H1 (cell line): ENCODE data around the gene GLRB. TPM values are rescaled to one million over a fixed set of nuclear protein-coding genes. Genes with fewer than 3 reads are reported as not detected.

Source experiments
- CTCF ChIA-PET: fragments of 300-600 bp; sonication (Branson Sonifier 250); formaldehyde crosslinking; loops from one replicate; lab custom pipeline; 2021; ENCODE audit not compliant: partially characterized antibody; lab: Charles Lee
- POLR2A ChIA-PET: fragments of 300-600 bp; sonication (Branson Sonifier 250); formaldehyde crosslinking; loops from one replicate; lab custom pipeline; 2021; ENCODE audit warnings: inconsistent platforms; ENCODE audit not compliant: partially characterized antibody; lab: Charles Lee
- DNase-seq, 2 experiments: peaks; one replicate each; pipeline versions ENCODE4 v3.0.0 to v3.0.0-alpha.2; 2010 to 2022; ENCODE audit warnings: low spot score in 2 of 2, low read depth in 1 of 2, mixed read lengths in 1 of 2
- FAIRE-seq: peaks from 2 replicates; lab custom pipeline; 2011; peaks lifted over from hg19 to GRCh38; lab: Jason Lieb, UNC
- H2AFZ ChIP-seq: 2 replicates; pipeline ENCODE4 v1.8.1; 2012; ENCODE audit warnings: low read length, inconsistent platforms
- H2AK5ac ChIP-seq: 2 replicates; pipeline ENCODE4 v1.6.1; 2013; ENCODE audit warnings: low read depth, low read length
- H2BK120ac ChIP-seq: replicated peaks from 2 replicates; pipeline ENCODE3; 2013; ENCODE audit warnings: low read depth, low read length, inconsistent platforms
- H2BK12ac ChIP-seq: 2 replicates; pipeline ENCODE4 v1.6.1; 2013; ENCODE audit warnings: low read depth, low read length
- H2BK15ac ChIP-seq: 2 replicates; pipeline ENCODE4 v1.6.1; 2013; ENCODE audit warnings: low read length
- H2BK20ac ChIP-seq: 2 replicates; pipeline ENCODE4 v1.6.1; 2013; ENCODE audit warnings: low read length
- H2BK5ac ChIP-seq: 2 replicates; pipeline ENCODE4 v1.6.1; 2013; ENCODE audit warnings: low read depth, low read length
- H3K14ac ChIP-seq: 2 replicates; pipeline ENCODE4 v1.6.1; 2013; ENCODE audit warnings: inconsistent platforms; ENCODE audit not compliant: insufficient read length
- H3K18ac ChIP-seq: 2 replicates; pipeline ENCODE4 v1.6.1; 2013; ENCODE audit warnings: low read length; ENCODE audit errors: extremely low read depth
- H3K23ac ChIP-seq: 2 replicates; pipeline ENCODE4 v1.6.1; 2013; ENCODE audit warnings: inconsistent platforms; ENCODE audit not compliant: insufficient read length
- H3K23me2 ChIP-seq: 2 replicates; pipeline ENCODE4 v1.6.1; 2013; ENCODE audit warnings: low read depth, low read length
- H3K27ac ChIP-seq: 2 replicates; pipeline ENCODE4 v1.6.1; 2011; ENCODE audit warnings: low read depth, low read length, inconsistent platforms
- H3K27me3 ChIP-seq, 4 experiments: replicated peaks in 1 of 4; 1 replicate in 1 of 4; 2 replicates in 3 of 4; pipeline versions ENCODE4 v1.6.1 to v1.8.1; 2011 to 2013; ENCODE audit warnings: low read length in 3 of 4, mild to moderate bottlenecking in 3 of 4, inconsistent platforms in 2 of 4, mixed read lengths in 2 of 4, moderate library complexity in 1 of 4; ENCODE audit not compliant: control insufficient read depth in 3 of 4, insufficient read depth in 3 of 4; ENCODE audit errors: extremely low read depth in 1 of 4
- H3K36me3 ChIP-seq, 4 experiments: 2 replicates each; pipeline versions ENCODE4 v1.6.1 to v1.8.1; 2011 to 2013; ENCODE audit warnings: mild to moderate bottlenecking in 4 of 4, low read length in 3 of 4, moderate library complexity in 2 of 4, control low read depth in 1 of 4, inconsistent platforms in 1 of 4; ENCODE audit not compliant: insufficient read depth in 4 of 4, control insufficient read depth in 2 of 4
- H3K4ac ChIP-seq: replicated peaks from 2 replicates; pipeline ENCODE3; 2013; ENCODE audit warnings: low read length, low read depth, mixed read lengths, inconsistent platforms; ENCODE audit not compliant: insufficient read length
- H3K4me1 ChIP-seq, 4 experiments: replicated peaks in 1 of 4; 1 replicate in 1 of 4; 2 replicates in 3 of 4; pipeline versions ENCODE4 v1.6.1 to v1.8.1; 2011 to 2013; ENCODE audit warnings: low read length in 3 of 4, inconsistent platforms in 2 of 4, mixed read lengths in 1 of 4; ENCODE audit not compliant: insufficient read depth in 4 of 4, control insufficient read depth in 3 of 4
- H3K4me2 ChIP-seq, 2 experiments: 2 replicates each; pipeline versions ENCODE4 v1.6.1 to v1.8.1; 2011 to 2013; ENCODE audit warnings: low read depth in 2 of 2, low read length in 2 of 2, control low read depth in 1 of 2, inconsistent platforms in 1 of 2, mild to moderate bottlenecking in 1 of 2; ENCODE audit not compliant: insufficient read depth in 1 of 2
- H3K4me3 ChIP-seq, 4 experiments: fragments of 200-600, 300-600 bp in 1 of 4; sonication (generic), shearing (Covaris generic), sonication (Bioruptor Twin) in 1 of 4; 2 replicates each; pipeline versions ENCODE4 v1.5.1 to v1.8.1; 2011 to 2016; ENCODE audit warnings: low read length in 4 of 4, low read depth in 3 of 4, control low read depth in 2 of 4, inconsistent platforms in 2 of 4, mild to moderate bottlenecking in 2 of 4, mixed read lengths in 1 of 4, moderate library complexity in 1 of 4; ENCODE audit not compliant: insufficient read depth in 2 of 4; ENCODE audit errors: extremely low read depth in 1 of 4
- H3K56ac ChIP-seq: replicated peaks from 2 replicates; pipeline ENCODE3; 2013; ENCODE audit warnings: low read depth, mild to moderate bottlenecking, mixed read lengths, low read length, inconsistent platforms; ENCODE audit not compliant: insufficient read length
- H3K79me1 ChIP-seq: 2 replicates; pipeline ENCODE4 v1.6.1; 2013; ENCODE audit warnings: low read depth, low read length, control low read depth
- H3K79me2 ChIP-seq, 2 experiments: 2 replicates each; pipeline versions ENCODE4 v1.6.1 to v1.8.1; 2012 to 2013; ENCODE audit warnings: low read length in 2 of 2, mild to moderate bottlenecking in 2 of 2, inconsistent platforms in 1 of 2; ENCODE audit not compliant: insufficient read depth in 2 of 2, control insufficient read depth in 1 of 2
- H3K9ac ChIP-seq, 4 experiments: replicated peaks in 1 of 4; 1 replicate in 1 of 4; 2 replicates in 3 of 4; pipeline versions ENCODE4 v1.6.1 to v1.8.1; 2011 to 2013; ENCODE audit warnings: low read depth in 3 of 4, low read length in 3 of 4, control low read depth in 2 of 4, mild to moderate bottlenecking in 2 of 4, moderate library complexity in 2 of 4, inconsistent platforms in 1 of 4; ENCODE audit errors: extremely low read depth in 1 of 4
- H3K9me3 ChIP-seq, 2 experiments: 2 replicates each; pipeline versions ENCODE4 v1.6.1 to v1.8.1; 2012 to 2013; ENCODE audit warnings: mild to moderate bottlenecking in 2 of 2, moderate library complexity in 2 of 2, control low read depth in 1 of 2, inconsistent platforms in 1 of 2, low read depth in 1 of 2, low read length in 1 of 2, mixed read lengths in 1 of 2; ENCODE audit not compliant: insufficient read depth in 2 of 2
- H4K20me1 ChIP-seq, 2 experiments: replicated peaks in 1 of 2; 2 replicates each; pipeline versions ENCODE3 to v1.8.1; 2011 to 2013; ENCODE audit warnings: inconsistent platforms in 2 of 2, low read length in 2 of 2, mild to moderate bottlenecking in 1 of 2; ENCODE audit not compliant: insufficient read depth in 2 of 2, control insufficient read depth in 1 of 2
- H4K5ac ChIP-seq: 2 replicates; pipeline ENCODE4 v1.6.1; 2013; ENCODE audit warnings: low read length, low read depth, mixed read lengths, inconsistent platforms; ENCODE audit not compliant: insufficient read length
- H4K8ac ChIP-seq: 2 replicates; pipeline ENCODE4 v1.8.0; 2013; ENCODE audit warnings: mild to moderate bottlenecking, moderate library complexity, low read length, inconsistent platforms; ENCODE audit not compliant: insufficient read depth; ENCODE audit errors: extremely low read depth
- H4K91ac ChIP-seq: replicated peaks from 2 replicates; pipeline ENCODE3; 2013; ENCODE audit warnings: low read length, mixed read lengths, inconsistent platforms; ENCODE audit not compliant: insufficient read length
- BCL11A ChIP-seq, 2 experiments: IDR thresholded peaks; one replicate each; pipeline ENCODE4 v1.6.1; 2011; ENCODE audit warnings: low read depth in 2 of 2, low read length in 2 of 2, mild to moderate bottlenecking in 2 of 2
- CHD2 ChIP-seq: IDR thresholded peaks from 2 replicates; pipeline ENCODE4 v1.6.1; 2012; ENCODE audit warnings: low read length, improper control_type of control experiment
- EGR1 ChIP-seq: IDR thresholded peaks from 2 replicates; pipeline ENCODE4 v1.6.1; 2011; ENCODE audit warnings: low read depth, low read length, borderline replicate concordance
- GABPA ChIP-seq: IDR thresholded peaks from 2 replicates; pipeline ENCODE4 v1.6.1; 2011; ENCODE audit warnings: mild to moderate bottlenecking, low read length, moderate library complexity, borderline replicate concordance; ENCODE audit not compliant: insufficient read depth
- POU5F1 ChIP-seq: IDR thresholded peaks from 2 replicates; pipeline ENCODE4 v1.6.1; 2011; ENCODE audit warnings: low read depth, mild to moderate bottlenecking, low read length, moderate library complexity
- RAD21 ChIP-seq, 2 experiments: IDR thresholded peaks in 1 of 2; conservative IDR thresholded peaks in 1 of 2; 2 replicates each; pipeline ENCODE4 v1.6.1; 2011; ENCODE audit warnings: low read depth in 2 of 2, low read length in 2 of 2, improper control_type of control experiment in 1 of 2, inconsistent platforms in 1 of 2, mild to moderate bottlenecking in 1 of 2, moderate library complexity in 1 of 2
- SIN3A ChIP-seq, 2 experiments: IDR thresholded peaks in 1 of 2; conservative IDR thresholded peaks in 1 of 2; 2 replicates each; pipeline ENCODE4 v1.6.1; 2011 to 2012; ENCODE audit warnings: low read length in 2 of 2, improper control_type of control experiment in 1 of 2, low read depth in 1 of 2, mild to moderate bottlenecking in 1 of 2
- SIRT6 ChIP-seq: IDR thresholded peaks from one replicate; pipeline ENCODE4 v1.7.1; 2012; ENCODE audit warnings: low read length, inconsistent platforms
- SP2 ChIP-seq: IDR thresholded peaks from 2 replicates; pipeline ENCODE4 v1.6.1; 2012; ENCODE audit warnings: mild to moderate bottlenecking, low read length, inconsistent platforms
- SP4 ChIP-seq: IDR thresholded peaks from 2 replicates; pipeline ENCODE4 v1.6.1; 2012; ENCODE audit warnings: low read length, inconsistent platforms
- TBP ChIP-seq: IDR thresholded peaks from 2 replicates; pipeline ENCODE4 v1.6.1; 2011; ENCODE audit warnings: low read depth, low read length, improper control_type of control experiment
- YY1 ChIP-seq: IDR thresholded peaks from 2 replicates; pipeline ENCODE4 v1.6.1; 2011; ENCODE audit warnings: low read depth, mild to moderate bottlenecking, low read length
- WGBS, 2 experiments: shearing (Covaris generic) in 1 of 2; methylation state at CpG; one replicate each; pipeline versions ENCODE4 v1.1.6 to v1.1.7; 2013 to 2015; ENCODE audit warnings: low lambda C conversion rate in 2 of 2, mixed read lengths in 2 of 2, inconsistent platforms in 1 of 2, low coverage in 1 of 2, missing lambda C conversion rate in 1 of 2; ENCODE audit not compliant: insufficient replicate concordance in 2 of 2, insufficient coverage in 1 of 2, insufficient read length in 1 of 2; ENCODE audit errors: extremely low coverage in 1 of 2, missing lambda C conversion rate in 1 of 2; 5-methylcytosine and 5-hydroxymethylcytosine counted together
- polyA plus RNA-seq, 7 experiments: library from polyadenylated mRNA; depleted of rRNA in 3 of 7; stranded (reverse) in 5 of 7; unstranded in 2 of 7; fragments of >200 nt in 5 of 7; fragments of 200-250 nt in 2 of 7; gene quantifications; 1 replicate in 5 of 7; 2 replicates in 1 of 7; 4 replicates in 1 of 7; pipeline versions ENCODE4 v1.2.1 to v1.2.3, GENCODE V29; 2011 to 2013; ENCODE audit warnings: missing spikeins in 2 of 7, mixed read lengths in 2 of 7
- total RNA-seq: library from RNA; stranded (reverse); fragmentation: NEBNext Ultra II Directional; extraction: Animal tissue kit (Norgen Biotek cat#: 25700); gene quantifications from 2 replicates; pipeline ENCODE4 v1.2.1, GENCODE V29; 2021
- TF ChIP-seq, protein P1 (sequence below): IDR thresholded peaks from 2 replicates; pipeline ENCODE4 v1.6.1; 2012; ENCODE audit warnings: inconsistent platforms
- TF ChIP-seq, protein P2 (sequence below): IDR thresholded peaks from 2 replicates; pipeline ENCODE4 v1.6.1; 2011; ENCODE audit warnings: low read length, improper control_type of control experiment

GLRB gene
- total and polyA plus RNA-seq, 2 of the 8 experiments (the other 6 are each of a cell fraction or from before 2014, with no cell fraction given), result 0.33 to 1.1 TPM

DNA sequence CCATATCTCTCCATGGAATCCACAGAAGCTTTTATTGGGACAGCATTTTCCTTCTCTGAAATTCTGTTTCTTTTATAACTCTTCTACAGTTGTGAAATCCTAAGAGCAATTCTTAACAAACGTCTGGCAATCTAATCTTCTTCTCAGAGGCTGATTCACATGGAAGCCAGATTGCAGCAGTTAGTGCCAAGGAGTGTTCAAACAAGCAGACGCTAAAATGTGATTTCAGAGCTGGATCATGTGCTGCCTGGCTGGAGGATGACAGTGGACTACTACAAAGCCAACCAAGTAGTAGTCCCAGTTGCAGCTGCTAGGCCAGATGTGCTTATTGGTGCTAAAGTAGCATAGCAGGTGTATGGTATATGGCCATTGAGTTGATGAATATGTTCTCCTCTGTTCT lies 27.7 kb upstream of the GLRB start:
- DNase-seq (no peak), FAIRE-seq (no peak)
- Histone ChIP-seq H3K9me3 (no peaks in the 10 kb centered on the region), H3K14ac (no peak overlapping the region), H3K23me2 (no peaks in the 10 kb centered on the region), H2BK120ac (no peak overlapping the region), H3K4me2 (no peak overlapping the region), H4K5ac (no peak overlapping the region), H2AFZ (no peak overlapping the region), H2AK5ac (no peak overlapping the region), H3K27ac (no peak overlapping the region), H3K56ac (no peak overlapping the region), H3K23ac (no peak overlapping the region), H3K36me3 (no peaks in the 10 kb centered on the region), H4K20me1 (no peaks in the 10 kb centered on the region), H3K79me2 (no peaks in the 10 kb centered on the region), H3K9ac (no peak overlapping the region), H3K4me3 (no peak overlapping the region), H3K18ac (no peak overlapping the region), H3K27me3 (no peaks in the 10 kb centered on the region), H2BK12ac (no peak overlapping the region), H4K91ac (no peak overlapping the region), H2BK5ac (no peak overlapping the region), H3K79me1 (no peaks in the 10 kb centered on the region), H2BK20ac (no peak overlapping the region), H4K8ac (no peak overlapping the region), H3K4ac (no peak overlapping the region), H2BK15ac (no peak overlapping the region), H3K4me1 (no peaks in the 10 kb centered on the region)
- ChIA-PET POLR2A (no interaction called here), CTCF (interaction anchor here (1.0 to 1.6 kb wide), 4 partner anchors 65 to 156 kb away, joined by 3 to 7 read pairs (median 4); no protein-coding TSS in a partner anchor)
- TF ChIP-seq, protein P1, sequence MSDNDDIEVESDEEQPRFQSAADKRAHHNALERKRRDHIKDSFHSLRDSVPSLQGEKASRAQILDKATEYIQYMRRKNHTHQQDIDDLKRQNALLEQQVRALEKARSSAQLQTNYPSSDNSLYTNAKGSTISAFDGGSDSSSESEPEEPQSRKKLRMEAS, result no peak
- TF ChIP-seq BCL11A (IDR thresholded peaks at IDR 0.05; ENCODE audit: low read depth in 2 of 2, low read length in 2 of 2) (no peak), SP4 (no peak), GABPA (no peak), SIN3A (conservative IDR thresholded peaks at IDR 0.05 in 1 of 2, IDR thresholded peaks at IDR 0.05 in 1 of 2; ENCODE audit: low read depth in 1 of 2, low read length in 2 of 2) (no peak), EGR1 (no peak), SIRT6 (no peak), SP2 (no peak), TBP (no peak), POU5F1 (no peak), RAD21 (IDR thresholded peaks at IDR 0.05 in 1 of 2, conservative IDR thresholded peaks at IDR 0.05 in 1 of 2; ENCODE audit: low read depth in 2 of 2, low read length in 2 of 2) (no peak), CHD2 (no peak), YY1 (no peak)
- TF ChIP-seq, protein P2, sequence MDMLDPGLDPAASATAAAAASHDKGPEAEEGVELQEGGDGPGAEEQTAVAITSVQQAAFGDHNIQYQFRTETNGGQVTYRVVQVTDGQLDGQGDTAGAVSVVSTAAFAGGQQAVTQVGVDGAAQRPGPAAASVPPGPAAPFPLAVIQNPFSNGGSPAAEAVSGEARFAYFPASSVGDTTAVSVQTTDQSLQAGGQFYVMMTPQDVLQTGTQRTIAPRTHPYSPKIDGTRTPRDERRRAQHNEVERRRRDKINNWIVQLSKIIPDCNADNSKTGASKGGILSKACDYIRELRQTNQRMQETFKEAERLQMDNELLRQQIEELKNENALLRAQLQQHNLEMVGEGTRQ, result no peak
- WGBS, 2 experiments, result 91% methylated on average over 2 of the region's 2 CpGs; no CpG with 5 or more reads in 1 of the 2 experiments
